MCF 10A (cell line): Measurements from ENCODE around the gene ELOVL5. TPM values are rescaled to one million over a fixed set of nuclear protein-coding genes. Genes with fewer than 3 reads are reported as not detected.

ENCODE experiments used
- BruUV-seq: library from RNA; stranded (reverse); fragments of 400-500 nt; replicated peaks from 2 replicates; lab custom pipeline; 2021; lab: Mats Ljungman, UMichigan
- CTCF ChIA-PET: fragments of 300-600 bp; sonication (Branson Sonifier 250); formaldehyde crosslinking; extraction: SDS; loops from one replicate; lab custom pipeline; 2021; ENCODE audit warnings: antibody characterized with exemption, inconsistent platforms; lab: Yijun Ruan, JAX
- POLR2A ChIA-PET: fragments of 300-600, 350-650 bp; sonication (Branson Sonifier 250); formaldehyde crosslinking; extraction: SDS; loops from one replicate; lab custom pipeline; 2020; ENCODE audit warnings: antibody characterized with exemption, inconsistent platforms; lab: Yijun Ruan, JAX
- DNase-seq: peaks from one replicate; pipeline ENCODE4 v3.0.0-alpha.2; 2018; ENCODE audit not compliant: unreplicated experiment
- H3K27ac Mint-ChIP-seq: one replicate; pipeline ENCODE4 v1.8.0; 2022; ENCODE audit warnings: mild to moderate bottlenecking, low read depth, mixed read lengths; ENCODE audit not compliant: unreplicated experiment
- H3K27me3 Mint-ChIP-seq: one replicate; pipeline ENCODE4 v1.8.0; 2022; ENCODE audit warnings: mixed read lengths; ENCODE audit not compliant: insufficient read depth, unreplicated experiment
- H3K36me3 Mint-ChIP-seq: one replicate; pipeline ENCODE4 v1.8.0; 2022; ENCODE audit warnings: mild to moderate bottlenecking, moderate library complexity, mixed read lengths; ENCODE audit not compliant: insufficient read depth, unreplicated experiment
- H3K4me1 Mint-ChIP-seq: one replicate; pipeline ENCODE4 v1.8.0; 2022; ENCODE audit warnings: mixed read lengths; ENCODE audit not compliant: insufficient read depth, unreplicated experiment
- H3K4me3 Mint-ChIP-seq: one replicate; pipeline ENCODE4 v1.8.0; 2022; ENCODE audit warnings: mild to moderate bottlenecking, moderate library complexity, mixed read lengths; ENCODE audit not compliant: unreplicated experiment
- H3K9me3 Mint-ChIP-seq: one replicate; pipeline ENCODE4 v1.8.0; 2022; ENCODE audit warnings: mixed read lengths; ENCODE audit not compliant: unreplicated experiment
- intact Hi-C: fragments of 100-400 bp; cut with micrococcal nuclease; formaldehyde crosslinking; loops from 2 replicates; pipeline ENCODE4 v1.14.1; 2022
- total RNA-seq: library from RNA; stranded (reverse); gene quantifications from 2 replicates; pipeline ENCODE4 v1.2.3, GENCODE V29; 2022
- TF ChIP-seq, protein P1 (sequence below): fragments of 200-600 bp; IDR thresholded peaks from one replicate; pipeline ENCODE4 v1.8.0; 2022; ENCODE audit warnings: antibody characterized with exemption, mild to moderate bottlenecking; ENCODE audit not compliant: unreplicated experiment

Gene ELOVL5
- total RNA-seq, 1 experiment from 2014 or later = 58.3 TPM

DNA sequence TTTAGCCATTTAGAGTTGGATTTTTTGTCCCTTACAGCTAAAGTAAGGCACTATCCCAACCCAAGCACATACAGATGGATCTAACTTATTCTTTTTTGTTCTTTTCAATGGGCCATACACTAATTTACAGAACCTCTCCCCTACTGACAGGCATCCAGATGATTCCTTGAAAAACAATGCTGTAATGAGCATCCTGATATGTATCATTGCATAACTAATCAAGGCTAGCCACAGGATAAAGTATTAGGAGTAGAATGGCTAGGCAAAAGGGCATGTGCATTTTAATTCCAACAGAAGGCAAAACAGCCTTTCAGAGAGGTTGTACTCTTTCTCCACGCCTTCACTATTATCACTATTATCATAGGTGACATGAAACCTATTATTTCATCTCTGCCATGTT lies 54.1 kb downstream of the ELOVL5 start:
- Mint-ChIP-seq H3K36me3 (peaks cover 23% of the 10 kb centered on the region), H3K27ac (no peak overlapping the region), H3K9me3 (no peaks in the 10 kb centered on the region), H3K4me1 (peaks cover 5% of the 10 kb centered on the region), H3K27me3 (no peaks in the 10 kb centered on the region), H3K4me3 (no peak overlapping the region)
- no peak for DNase-seq
- no TSS peak for BruUV-seq
- CTCF ChIA-PET = interaction anchor here (0.6 to 2.6 kb wide), 4 partner anchors 9 to 122 kb away, joined by 3 to 7 read pairs (median 4); no protein-coding TSS in a partner anchor
- POLR2A ChIA-PET = interaction anchor here (0.9 to 1.2 kb wide), 3 partner anchors 10 to 13 kb away, joined by 3 to 4 read pairs (median 3); no protein-coding TSS in a partner anchor
- intact Hi-C loops = loop anchor here (5.0 to 10.0 kb wide), 2 partner anchors 118 to 190 kb away; no protein-coding TSS in a partner anchor
- TF ChIP-seq, protein P1, sequence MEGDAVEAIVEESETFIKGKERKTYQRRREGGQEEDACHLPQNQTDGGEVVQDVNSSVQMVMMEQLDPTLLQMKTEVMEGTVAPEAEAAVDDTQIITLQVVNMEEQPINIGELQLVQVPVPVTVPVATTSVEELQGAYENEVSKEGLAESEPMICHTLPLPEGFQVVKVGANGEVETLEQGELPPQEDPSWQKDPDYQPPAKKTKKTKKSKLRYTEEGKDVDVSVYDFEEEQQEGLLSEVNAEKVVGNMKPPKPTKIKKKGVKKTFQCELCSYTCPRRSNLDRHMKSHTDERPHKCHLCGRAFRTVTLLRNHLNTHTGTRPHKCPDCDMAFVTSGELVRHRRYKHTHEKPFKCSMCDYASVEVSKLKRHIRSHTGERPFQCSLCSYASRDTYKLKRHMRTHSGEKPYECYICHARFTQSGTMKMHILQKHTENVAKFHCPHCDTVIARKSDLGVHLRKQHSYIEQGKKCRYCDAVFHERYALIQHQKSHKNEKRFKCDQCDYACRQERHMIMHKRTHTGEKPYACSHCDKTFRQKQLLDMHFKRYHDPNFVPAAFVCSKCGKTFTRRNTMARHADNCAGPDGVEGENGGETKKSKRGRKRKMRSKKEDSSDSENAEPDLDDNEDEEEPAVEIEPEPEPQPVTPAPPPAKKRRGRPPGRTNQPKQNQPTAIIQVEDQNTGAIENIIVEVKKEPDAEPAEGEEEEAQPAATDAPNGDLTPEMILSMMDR = no peak

DNA sequence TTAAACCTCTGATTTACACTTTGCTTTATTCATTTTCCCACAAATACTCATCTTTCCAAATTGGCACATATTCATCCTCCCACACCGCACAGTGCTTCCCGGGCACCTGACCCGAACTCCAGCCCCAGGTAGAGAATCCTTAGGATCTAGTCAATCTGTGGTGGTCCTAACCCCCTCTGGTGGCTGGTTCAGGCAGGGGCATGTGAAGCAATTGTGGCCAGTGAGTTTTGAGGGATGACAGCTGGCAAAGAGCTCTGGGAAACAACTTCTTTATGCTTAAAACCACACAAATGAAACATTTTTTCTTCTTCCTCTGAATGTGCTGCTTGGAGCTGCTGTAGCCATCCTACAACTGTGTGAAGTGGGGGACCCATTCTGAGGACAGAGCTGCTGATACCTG lies 54.7 kb downstream of the ELOVL5 start:
- Mint-ChIP-seq H3K27ac (no peak overlapping the region), H3K27me3 (no peaks in the 10 kb centered on the region), H3K9me3 (no peaks in the 10 kb centered on the region), H3K36me3 (peaks cover 28% of the 10 kb centered on the region), H3K4me3 (no peak overlapping the region), H3K4me1 (peaks cover 5% of the 10 kb centered on the region)
- TF ChIP-seq, protein P1 = peak; percentile 39
- POLR2A ChIA-PET = interaction anchor here (0.9 to 1.2 kb wide), 2 partner anchors 9 to 13 kb away, joined by 3 to 4 read pairs; no protein-coding TSS in a partner anchor
- no TSS peak for BruUV-seq
- intact Hi-C loops = loop anchor here (5.0 to 10.0 kb wide), 2 partner anchors 118 to 191 kb away; no protein-coding TSS in a partner anchor
- DNase-seq = no peak
- CTCF ChIA-PET = interaction anchor here (0.9 to 2.6 kb wide), 3 partner anchors 9 to 121 kb away, joined by 3 to 7 read pairs (median 5); no protein-coding TSS in a partner anchor

DNA sequence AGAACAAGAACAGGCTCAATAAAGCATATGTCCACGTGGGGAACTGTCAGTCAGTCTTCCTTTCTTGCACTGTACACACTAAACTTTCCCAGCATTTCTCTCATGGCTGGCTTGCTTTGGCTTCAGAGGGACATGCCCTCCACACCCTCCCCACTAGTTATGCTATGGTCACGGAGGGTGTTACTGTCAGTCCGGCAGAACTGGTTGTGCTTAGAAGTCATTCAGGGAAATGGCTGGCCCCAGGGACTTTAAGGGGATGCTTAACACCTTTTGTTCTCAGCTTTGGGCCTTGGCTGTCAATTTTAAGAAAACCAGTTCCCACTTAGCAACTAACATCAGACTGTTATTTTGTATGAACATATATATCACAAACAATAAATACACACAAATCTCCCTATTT lies 55.1 kb downstream of the ELOVL5 start:
- POLR2A ChIA-PET = interaction anchor here (0.6 to 1.2 kb wide), 2 partner anchors 9 to 26 kb away, joined by 3 to 4 read pairs; no protein-coding TSS in a partner anchor
- H3K4me3 Mint-ChIP-seq = no peak overlapping the region
- CTCF ChIA-PET = interaction anchor here (0.6 to 2.6 kb wide), 2 partner anchors 121 to 130 kb away, joined by 3 to 7 read pairs; no protein-coding TSS in a partner anchor
- TF ChIP-seq, protein P1 = no peak
- intact Hi-C loops = loop anchor here (5.0 to 10.0 kb wide), 2 partner anchors 119 to 191 kb away; no protein-coding TSS in a partner anchor
- peaks cover 5% of the 10 kb centered on the region for H3K4me1 Mint-ChIP-seq
- H3K36me3 Mint-ChIP-seq = peaks cover 28% of the 10 kb centered on the region
- H3K27me3 Mint-ChIP-seq = no peaks in the 10 kb centered on the region
- BruUV-seq = no TSS peak
- H3K27ac Mint-ChIP-seq = peak overlapping the region; percentile 70
- DNase-seq = no peak
- H3K9me3 Mint-ChIP-seq = no peaks in the 10 kb centered on the region
